Ovary (tissue), 9 donors: ENCODE measurements around the gene GEMIN5. TPM values are rescaled to one million over a fixed set of nuclear protein-coding genes. Genes with fewer than 3 reads are reported as not detected.

Experiments
- DNase-seq, 5 donors: peaks; one replicate each; pipeline ENCODE4 v3.0.0-alpha.2; 2019 to 2020
- H3K27ac ChIP-seq, 2 donors: fragments of 200-600 bp; one replicate each; pipeline versions ENCODE4 v1.5.1 to v1.8.0; 2019 to 2022
- H3K27me3 ChIP-seq: fragments of 200-600 bp; one replicate; pipeline ENCODE4 v1.8.0; 2022
- H3K36me3 ChIP-seq: fragments of 200-600 bp; sonication (generic); one replicate; pipeline ENCODE4 v1.5.1; 2019
- H3K4me1 ChIP-seq: one replicate; pipeline ENCODE4 v1.8.1; 2013; ENCODE audit warnings: mild to moderate bottlenecking, moderate library complexity; ENCODE audit not compliant: insufficient read depth
- H3K4me3 ChIP-seq: fragments of 200-600 bp; sonication (generic); one replicate; pipeline ENCODE4 v1.5.1; 2017
- H3K9me3 ChIP-seq, 2 donors: fragments of 200-600 bp in 1 of 2; sonication (generic) in 1 of 2; one replicate each; pipeline versions ENCODE4 v1.5.1 to v1.8.1; 2013 to 2019; ENCODE audit warnings: mild to moderate bottlenecking in 1 of 2, moderate library complexity in 1 of 2
- CTCF ChIP-seq, 3 donors: fragments of 450-650 bp in 2 of 3; fragments of 200-600 bp in 1 of 3; IDR thresholded peaks; one replicate each; pipeline versions ENCODE4 v1.5.1 to v1.8.0; 2016 to 2022; ENCODE audit warnings: antibody characterized with exemption in 3 of 3, mild to moderate bottlenecking in 1 of 3
- EP300 ChIP-seq: sonication (generic); formaldehyde crosslinking; IDR thresholded peaks from one replicate; pipeline ENCODE4 v1.6.1; 2017; ENCODE audit warnings: antibody characterized with exemption
- POLR2A ChIP-seq: fragments of 450-650 bp; IDR thresholded peaks from one replicate; pipeline ENCODE4 v1.6.1; 2017; ENCODE audit warnings: antibody characterized with exemption, mild to moderate bottlenecking, moderate library complexity
- WGBS, 3 donors: extraction: QIAGEN DNeasy Blood & Tissue Kit in 1 of 3; methylation state at CpG; one replicate each; pipeline versions ENCODE4 v1.1.5 to v1.1.7; 2013 to 2017; 5-methylcytosine and 5-hydroxymethylcytosine counted together
- intact Hi-C, 4 donors: fragments of 100-400 bp; cut with DNase I; formaldehyde crosslinking; loops; one replicate each; pipeline versions ENCODE4 v1.11.0 to v1.15.1; 2022 to 2023
- polyA plus RNA-seq, 2 donors: library from polyadenylated mRNA; stranded (reverse); fragments of 200-250 nt in 1 of 2; fragments of 350-450 nt in 1 of 2; fragmentation: Illumina TruSeq in 1 of 2; extraction: RNeasy Lipid Tissue Mini Kit (QIAGEN cat#74804) in 1 of 2; gene quantifications; one replicate each; pipeline ENCODE4 v1.2.3, GENCODE V29; 2013 to 2014
- total RNA-seq, 7 donors: library from RNA; depleted of rRNA in 2 of 7; stranded (reverse); fragments of >200 nt in 2 of 7; fragmentation: NEBNext Ultra II Directional in 3 of 7; extraction: Animal tissue kit (Norgen Biotek cat#: 25700) in 3 of 7; gene quantifications; one replicate each; pipeline versions ENCODE4 v1.1.0 to v1.2.4, GENCODE V29; 2016 to 2023
- donor health status: DM: no; HTN: no; CAD: no; lungs with moderate emphysema.
- donor health status: DM: no; HTN: no; CAD: no.
- donor health status: Bipolar disorder and iron deficiency.
- donor health status: DM: yes; HTN: yes; CAD: no.
- donor health status: DM: no; HTN: no; CAD: no.
- donor health status: DM: yes; HTN: yes; CAD: no.

Gene GEMIN5
- total and polyA plus RNA-seq, 9 donors: 6.1 to 20.6 (median 15.3) TPM

- 86 to 97% (median 91%) methylated on average over 2 of the region's 2 CpGs for WGBS, 3 donors
- Histone ChIP-seq H3K36me3 (no peaks in the 10 kb centered on the region), H3K4me3 (no peak overlapping the region), H3K4me1 (peaks cover 1% of the 10 kb centered on the region), H3K27ac (no peak overlapping the region), H3K27me3 (no peaks in the 10 kb centered on the region), H3K9me3 (no peaks in the 10 kb centered on the region)
- intact Hi-C loops: loop anchor here in 1 of 4 donors (10.0 kb wide), 1 partner anchor 291 kb away; no protein-coding TSS in a partner anchor
- TF ChIP-seq POLR2A: no peak
- peak in 2 of 3 donors; percentile 20 to 35 for TF ChIP-seq CTCF (IDR thresholded peaks at IDR 0.05)
- DNase-seq: no peak
These were observed 7.8 kb upstream of the GEMIN5 start for GRCh38 chr5:154945695-154946301.

GRCh38 chr5:154944716-154945115 is 6.7 kb upstream of the GEMIN5 start:
- H3K27ac ChIP-seq: no peak overlapping the region
- intact Hi-C loops: loop anchor here in 1 of 4 donors (10.0 kb wide), 1 partner anchor 290 kb away; no protein-coding TSS in a partner anchor
- TF ChIP-seq CTCF (IDR thresholded peaks at IDR 0.05): no peak
- peaks cover 1% of the 10 kb centered on the region for H3K4me1 ChIP-seq
- DNase-seq: no peak
- H3K9me3 ChIP-seq: no peaks in the 10 kb centered on the region
- H3K4me3 ChIP-seq: no peak overlapping the region
- no peaks in the 10 kb centered on the region for H3K36me3 ChIP-seq
- no peaks in the 10 kb centered on the region for H3K27me3 ChIP-seq

GRCh38 chr5:154943527-154943926 is 5.5 kb upstream of the GEMIN5 start:
- WGBS, 3 donors: 78 to 82% (median 82%) methylated on average over 5 of the region's 5 CpGs
- no peak for DNase-seq
- H3K9me3 ChIP-seq: no peaks in the 10 kb centered on the region
- H3K36me3 ChIP-seq: no peaks in the 10 kb centered on the region
- no peak overlapping the region for H3K4me3 ChIP-seq
- H3K27ac ChIP-seq: no peak overlapping the region
- no peak for TF ChIP-seq EP300
- intact Hi-C loops: loop anchor here in 1 of 4 donors (10.0 kb wide), 1 partner anchor 289 kb away; no protein-coding TSS in a partner anchor
- no peaks in the 10 kb centered on the region for H3K27me3 ChIP-seq
- peaks cover 1% of the 10 kb centered on the region for H3K4me1 ChIP-seq

- TF ChIP-seq EP300 (no peak), CTCF (IDR thresholded peaks at IDR 0.05) (peak in 2 of 3 donors; percentile 7 to 30), POLR2A (peak; percentile 39)
- Histone ChIP-seq H3K4me3 (peak within 1 kb of the TSS; percentile 53), H3K4me1 (peaks cover 6% of the 10 kb centered on the region), H3K27ac (peak within 1 kb of the TSS in 1 of 2 donors; percentile 42), H3K36me3 (no peaks in the 10 kb centered on the region), H3K9me3 (no peaks in the 10 kb centered on the region), H3K27me3 (no peaks in the 10 kb centered on the region)
- DNase-seq: peak; percentile 90 to 94 (median 92)
- intact Hi-C loops: loop anchor here in 1 of 4 donors (10.0 kb wide), 1 partner anchor 286 kb away; no protein-coding TSS in a partner anchor
- WGBS, 3 donors: 1 to 2% (median 1%) methylated on average over 39 to 40 of the region's 40 CpGs
These were observed 3.0 kb upstream of the GEMIN5 start, which contains the start of gene MRPL22 for GRCh38 chr5:154940772-154941620. TSS of gene MRPL22 (plus strand) at chr5:154941073. CDS start at chr5:154941111, 38 bp downstream.
